Endothelial cell of umbilical vein (primary cell): ENCODE measurements around the gene NANOS2. TPM values are rescaled to one million over a fixed set of nuclear protein-coding genes. Genes with fewer than 3 reads are reported as not detected.

Experiments used
- BruUV-seq: library from RNA; stranded (reverse); fragments of 400-500 nt; replicated peaks from 2 replicates; lab custom pipeline; 2021; lab: Mats Ljungman, UMichigan
- CTCF ChIA-PET: fragments of 300-600, 350-600 bp; sonication (Branson Sonifier 250); formaldehyde crosslinking; loops from one replicate; lab custom pipeline; 2021; ENCODE audit warnings: antibody characterized with exemption, inconsistent platforms; lab: Charles Lee
- POLR2A ChIA-PET: fragments of 300-600, 350-600 bp; sonication (Branson Sonifier 250); formaldehyde crosslinking; loops from one replicate; lab custom pipeline; 2021; ENCODE audit warnings: antibody characterized with exemption, inconsistent platforms; lab: Charles Lee
- DNase-seq: peaks from one replicate; pipeline ENCODE4 v3.0.0-alpha.2; 2011; ENCODE audit warnings: low read depth, low spot score
- FAIRE-seq: peaks from 2 replicates; lab custom pipeline; 2011; peaks lifted over from hg19 to GRCh38; lab: Jason Lieb, UNC
- H2AFZ ChIP-seq: 2 replicates; pipeline ENCODE4 v1.6.0; 2012; ENCODE audit warnings: low read depth, low read length, control low read depth, inconsistent platforms
- H3K27ac ChIP-seq: 2 replicates; pipeline ENCODE4 v1.5.1; 2011; ENCODE audit warnings: low read depth, mild to moderate bottlenecking, control low read depth, low read length, moderate library complexity; ENCODE audit not compliant: insufficient read depth
- H3K27me3 ChIP-seq, 2 experiments: 2 replicates each; pipeline versions ENCODE4 v1.6.0 to v1.6.1; 2011; ENCODE audit warnings: low read length in 2 of 2, mixed read lengths in 1 of 2; ENCODE audit not compliant: control insufficient read depth in 2 of 2, insufficient read depth in 2 of 2
- H3K36me3 ChIP-seq, 2 experiments: 2 replicates in 1 of 2; 3 replicates in 1 of 2; pipeline ENCODE4 v1.5.1; 2011; ENCODE audit warnings: low read length in 2 of 2, mild to moderate bottlenecking in 1 of 2, moderate library complexity in 1 of 2; ENCODE audit not compliant: control insufficient read depth in 2 of 2, insufficient read depth in 2 of 2; ENCODE audit errors: extremely low read depth in 1 of 2
- H3K4me1 ChIP-seq: 3 replicates; pipeline ENCODE4 v1.5.1; 2011; ENCODE audit warnings: mild to moderate bottlenecking, low read length; ENCODE audit not compliant: control insufficient read depth, insufficient read depth; ENCODE audit errors: extremely low read depth
- H3K4me2 ChIP-seq: 2 replicates; pipeline ENCODE4 v1.6.1; 2011; ENCODE audit warnings: low read length, control low read depth, mixed read lengths; ENCODE audit not compliant: insufficient read depth
- H3K4me3 ChIP-seq, 3 experiments: fragments of 200-600 bp in 1 of 3; sonication (generic), shearing (Covaris generic) in 1 of 3; replicated peaks in 1 of 3; 2 replicates each; pipeline ENCODE4 v1.5.1; 2011 to 2016; ENCODE audit warnings: control low read depth in 3 of 3, low read length in 3 of 3, mild to moderate bottlenecking in 2 of 3, inconsistent platforms in 1 of 3, low read depth in 1 of 3, moderate library complexity in 1 of 3; ENCODE audit not compliant: insufficient read depth in 1 of 3
- H3K79me2 ChIP-seq: 2 replicates; pipeline ENCODE4 v1.6.0; 2012; ENCODE audit warnings: low read length, inconsistent platforms; ENCODE audit not compliant: control insufficient read depth, insufficient read depth
- H3K9ac ChIP-seq: replicated peaks from 2 replicates; pipeline ENCODE3; 2011; ENCODE audit warnings: low read length, control low read depth; ENCODE audit not compliant: insufficient read depth; ENCODE audit errors: extremely low read depth
- H3K9me1 ChIP-seq: replicated peaks from 3 replicates; pipeline ENCODE4 v1.6.0; 2011; ENCODE audit warnings: mild to moderate bottlenecking, low read length; ENCODE audit not compliant: control insufficient read depth, insufficient read depth; ENCODE audit errors: extremely low read depth
- H3K9me3 ChIP-seq: replicated peaks from 2 replicates; pipeline ENCODE4 v1.5.1; 2012; ENCODE audit warnings: low read length, inconsistent platforms; ENCODE audit not compliant: control insufficient read depth, insufficient read depth
- H4K20me1 ChIP-seq: replicated peaks from 2 replicates; pipeline ENCODE3; 2011; ENCODE audit warnings: mild to moderate bottlenecking, low read length; ENCODE audit not compliant: control insufficient read depth, insufficient read depth; ENCODE audit errors: extremely low read depth
- EZH2 ChIP-seq: IDR thresholded peaks from 2 replicates; pipeline ENCODE4 v1.6.1; 2012; ENCODE audit warnings: borderline replicate concordance, low read depth, mild to moderate bottlenecking, moderate library complexity, low read length, inconsistent platforms; ENCODE audit not compliant: severe bottlenecking
- FOS ChIP-seq: IDR thresholded peaks from 2 replicates; pipeline ENCODE4 v1.6.1; 2011; ENCODE audit warnings: mild to moderate bottlenecking, low read length, moderate library complexity, borderline replicate concordance; ENCODE audit not compliant: insufficient read depth
- GATA2 ChIP-seq: IDR thresholded peaks from 2 replicates; pipeline ENCODE4 v1.7.0; 2011; ENCODE audit warnings: low read depth, mild to moderate bottlenecking, moderate library complexity, mixed read lengths, low read length; ENCODE audit not compliant: insufficient read length, insufficient read depth
- JUN ChIP-seq: IDR thresholded peaks from 2 replicates; pipeline ENCODE4 v1.6.1; 2011; ENCODE audit warnings: borderline replicate concordance, low read depth; ENCODE audit not compliant: insufficient read length, insufficient read depth
- MYC ChIP-seq: IDR thresholded peaks from one replicate; pipeline ENCODE4 v1.6.1; 2011; ENCODE audit warnings: mild to moderate bottlenecking, low read depth, low read length
- POLR2A ChIP-seq: IDR thresholded peaks from 2 replicates; pipeline ENCODE4 v1.6.1; 2012; ENCODE audit warnings: low read depth, mild to moderate bottlenecking, control low read depth, low read length
- POLR2AphosphoS5 ChIP-seq: IDR thresholded peaks from 2 replicates; pipeline ENCODE4 v1.6.1; 2012; ENCODE audit warnings: low read depth, mild to moderate bottlenecking, control low read depth, low read length, moderate library complexity; ENCODE audit not compliant: insufficient read depth
- dilution Hi-C: fragments of 300-500 bp; cut with MboI; formaldehyde crosslinking; loops from one replicate; pipeline ENCODE4 v1.15.0; 2019; ENCODE audit warnings: low sequenced_read_pairs; ENCODE audit not compliant: extremely low pct_ligation_motif_present
- intact Hi-C: fragments of 100-400 bp; cut with micrococcal nuclease; formaldehyde crosslinking; loops from one replicate; pipeline ENCODE4 v1.10.0; 2022
- polyA plus RNA-seq, 4 experiments: library from polyadenylated mRNA; depleted of rRNA in 3 of 4; stranded (reverse) in 3 of 4; unstranded in 1 of 4; fragments of >200 nt; gene quantifications; 2 replicates each; pipeline versions ENCODE4 v1.2.1 to v1.2.3, GENCODE V29; 2011 to 2012; ENCODE audit warnings: missing spikeins in 1 of 4
- total RNA-seq: library from RNA; stranded (reverse); gene quantifications from 2 replicates; pipeline ENCODE4 v1.2.3, GENCODE V29; 2021
- TF ChIP-seq, protein P1 (sequence below): IDR thresholded peaks from 2 replicates; pipeline ENCODE4 v1.6.1; 2011; ENCODE audit not compliant: insufficient read depth, insufficient read length
- TF ChIP-seq, protein P2 (sequence below), 2 donors: IDR thresholded peaks; 1 replicate in 1 of 2; 2 replicates in 1 of 2; pipeline ENCODE4 v1.5.1; 2011; ENCODE audit warnings: low read length in 2 of 2, mild to moderate bottlenecking in 2 of 2, moderate library complexity in 2 of 2, control low read depth in 1 of 2, inconsistent platforms in 1 of 2, low read depth in 1 of 2; ENCODE audit not compliant: insufficient read depth in 1 of 2; ENCODE audit errors: extremely low read depth in 1 of 2

The NANOS2 gene
- total and polyA plus RNA-seq, 2 donors (not counting 3 experiments of a cell fraction or from before 2014, with no cell fraction given): not detected

DNA sequence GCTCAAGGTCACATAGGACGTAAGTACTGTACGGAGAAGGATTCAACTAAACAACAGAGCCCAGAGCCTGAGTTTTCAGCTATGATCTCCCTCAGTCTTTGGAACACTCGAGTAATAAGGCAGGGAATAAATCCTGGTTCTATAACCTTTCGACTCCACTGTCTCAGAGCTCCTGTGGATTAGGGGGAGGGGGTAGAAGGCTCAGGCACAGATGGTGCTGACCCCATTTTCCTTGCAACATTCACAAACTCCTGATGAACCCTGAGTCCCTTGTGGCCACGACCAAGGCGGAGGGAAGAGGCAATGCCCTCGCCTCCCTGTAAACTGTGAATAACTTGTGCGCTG is 37.7 kb upstream of the NANOS2 start:
- no peaks in the 10 kb centered on the region for H3K9me1 ChIP-seq
- H3K9me3 ChIP-seq: no peaks in the 10 kb centered on the region
- no TSS peak for BruUV-seq
- H3K4me3 ChIP-seq: no peak overlapping the region
- ChIA-PET POLR2A (no interaction called here), CTCF (interaction anchor here (1.3 kb wide), 1 partner anchor 237 kb away, joined by 3 read pairs; no protein-coding TSS in a partner anchor)
- no peaks in the 10 kb centered on the region for H3K27me3 ChIP-seq
- peaks cover 0 to 20% of the 10 kb centered on the region in 2 experiments for H3K36me3 ChIP-seq
- no peak overlapping the region for H2AFZ ChIP-seq
- DNase-seq (no peak), FAIRE-seq (no peak)
- no peak for TF ChIP-seq POLR2A
- no peak for TF ChIP-seq JUN
- TF ChIP-seq, protein P1, sequence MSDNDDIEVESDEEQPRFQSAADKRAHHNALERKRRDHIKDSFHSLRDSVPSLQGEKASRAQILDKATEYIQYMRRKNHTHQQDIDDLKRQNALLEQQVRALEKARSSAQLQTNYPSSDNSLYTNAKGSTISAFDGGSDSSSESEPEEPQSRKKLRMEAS: no peak
- no peak for TF ChIP-seq GATA2
- TF ChIP-seq, protein P2, sequence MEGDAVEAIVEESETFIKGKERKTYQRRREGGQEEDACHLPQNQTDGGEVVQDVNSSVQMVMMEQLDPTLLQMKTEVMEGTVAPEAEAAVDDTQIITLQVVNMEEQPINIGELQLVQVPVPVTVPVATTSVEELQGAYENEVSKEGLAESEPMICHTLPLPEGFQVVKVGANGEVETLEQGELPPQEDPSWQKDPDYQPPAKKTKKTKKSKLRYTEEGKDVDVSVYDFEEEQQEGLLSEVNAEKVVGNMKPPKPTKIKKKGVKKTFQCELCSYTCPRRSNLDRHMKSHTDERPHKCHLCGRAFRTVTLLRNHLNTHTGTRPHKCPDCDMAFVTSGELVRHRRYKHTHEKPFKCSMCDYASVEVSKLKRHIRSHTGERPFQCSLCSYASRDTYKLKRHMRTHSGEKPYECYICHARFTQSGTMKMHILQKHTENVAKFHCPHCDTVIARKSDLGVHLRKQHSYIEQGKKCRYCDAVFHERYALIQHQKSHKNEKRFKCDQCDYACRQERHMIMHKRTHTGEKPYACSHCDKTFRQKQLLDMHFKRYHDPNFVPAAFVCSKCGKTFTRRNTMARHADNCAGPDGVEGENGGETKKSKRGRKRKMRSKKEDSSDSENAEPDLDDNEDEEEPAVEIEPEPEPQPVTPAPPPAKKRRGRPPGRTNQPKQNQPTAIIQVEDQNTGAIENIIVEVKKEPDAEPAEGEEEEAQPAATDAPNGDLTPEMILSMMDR (IDR thresholded peaks at IDR 0.05; ENCODE audit: extremely low read depth in 1 of 2, insufficient read depth in 1 of 2, low read depth in 1 of 2, low read length in 2 of 2): no peak
- TF ChIP-seq EZH2: no peak
- TF ChIP-seq MYC: no peak
- TF ChIP-seq POLR2AphosphoS5: no peak
- no peak for TF ChIP-seq FOS
- H3K79me2 ChIP-seq: no peaks in the 10 kb centered on the region
- H3K9ac ChIP-seq: no peak overlapping the region
- H3K27ac ChIP-seq: no peak overlapping the region
- H3K4me2 ChIP-seq: no peak overlapping the region
- intact Hi-C loops (no loop called here), dilution Hi-C loops (no loop called here)
- no peaks in the 10 kb centered on the region for H4K20me1 ChIP-seq
- H3K4me1 ChIP-seq: peaks cover 28% of the 10 kb centered on the region
